Vagina (tissue), 2 donors: Measurements from ENCODE around the gene ZNF580.

ENCODE experiments used
- POLR2A ChIP-seq, 2 donors: fragments of 450-650 bp; IDR thresholded peaks; one replicate each; pipeline ENCODE4 v1.6.1; 2017; ENCODE audit warnings: antibody characterized with exemption in 2 of 2, mild to moderate bottlenecking in 2 of 2, moderate library complexity in 2 of 2
- POLR2AphosphoS5 ChIP-seq, 2 donors: sonication (generic); formaldehyde crosslinking; IDR thresholded peaks; one replicate each; pipeline ENCODE4 v1.9.0; 2017; ENCODE audit warnings: antibody characterized with exemption in 2 of 2, mild to moderate bottlenecking in 2 of 2, low read depth in 1 of 2; ENCODE audit not compliant: insufficient read depth in 1 of 2
- TF ChIP-seq, protein P1 (sequence below), 3 experiments: fragments of 450-650 bp in 2 of 3; fragments of 200-600 bp in 1 of 3; sonication (generic) in 1 of 3; IDR thresholded peaks; one replicate each; pipeline ENCODE4 v1.5.1; 2017 to 2019; ENCODE audit warnings: antibody characterized with exemption in 3 of 3, mild to moderate bottlenecking in 2 of 3, moderate library complexity in 2 of 3

DNA sequence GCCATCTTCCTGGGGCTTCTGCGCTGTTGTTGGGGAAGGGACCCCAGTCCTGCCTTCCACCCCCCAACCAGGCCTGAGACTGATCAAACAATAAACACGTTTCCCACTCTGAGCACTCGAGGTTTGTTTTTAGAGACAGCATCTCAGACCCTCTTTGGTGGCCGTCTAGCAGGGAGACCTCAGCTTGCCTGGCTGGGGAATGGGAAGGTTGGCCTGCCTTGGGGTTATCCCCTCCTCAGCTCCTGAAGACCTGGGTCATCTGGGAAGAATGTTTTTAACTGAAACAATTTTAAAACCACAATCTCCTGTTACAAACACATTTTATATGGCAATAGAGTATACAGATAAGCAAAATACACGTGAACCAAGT, 4.7 kb downstream of the ZNF580 start:
- TF ChIP-seq, protein P1, sequence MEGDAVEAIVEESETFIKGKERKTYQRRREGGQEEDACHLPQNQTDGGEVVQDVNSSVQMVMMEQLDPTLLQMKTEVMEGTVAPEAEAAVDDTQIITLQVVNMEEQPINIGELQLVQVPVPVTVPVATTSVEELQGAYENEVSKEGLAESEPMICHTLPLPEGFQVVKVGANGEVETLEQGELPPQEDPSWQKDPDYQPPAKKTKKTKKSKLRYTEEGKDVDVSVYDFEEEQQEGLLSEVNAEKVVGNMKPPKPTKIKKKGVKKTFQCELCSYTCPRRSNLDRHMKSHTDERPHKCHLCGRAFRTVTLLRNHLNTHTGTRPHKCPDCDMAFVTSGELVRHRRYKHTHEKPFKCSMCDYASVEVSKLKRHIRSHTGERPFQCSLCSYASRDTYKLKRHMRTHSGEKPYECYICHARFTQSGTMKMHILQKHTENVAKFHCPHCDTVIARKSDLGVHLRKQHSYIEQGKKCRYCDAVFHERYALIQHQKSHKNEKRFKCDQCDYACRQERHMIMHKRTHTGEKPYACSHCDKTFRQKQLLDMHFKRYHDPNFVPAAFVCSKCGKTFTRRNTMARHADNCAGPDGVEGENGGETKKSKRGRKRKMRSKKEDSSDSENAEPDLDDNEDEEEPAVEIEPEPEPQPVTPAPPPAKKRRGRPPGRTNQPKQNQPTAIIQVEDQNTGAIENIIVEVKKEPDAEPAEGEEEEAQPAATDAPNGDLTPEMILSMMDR (IDR thresholded peaks at IDR 0.05) = no peak
- no peak for TF ChIP-seq POLR2AphosphoS5 (IDR thresholded peaks at IDR 0.05; ENCODE audit: insufficient read depth in 1 of 2, low read depth in 1 of 2)
- TF ChIP-seq POLR2A (IDR thresholded peaks at IDR 0.05) = no peak
